IPS-18c (cell line): ENCODE measurements around the gene SLC35B2.

ENCODE experiments used
- H3K4me3 ChIP-seq: 2 replicates; pipeline ENCODE4 v1.7.0; 2013; ENCODE audit warnings: low read depth, mild to moderate bottlenecking, low read length, moderate library complexity; ENCODE audit not compliant: insufficient read depth
- H3K9me3 ChIP-seq: one replicate; pipeline ENCODE4 v1.6.1; 2013; ENCODE audit warnings: mild to moderate bottlenecking, low read length, moderate library complexity; ENCODE audit not compliant: control insufficient read depth, insufficient read depth

Gene SLC35B2

GRCh38 chr6:44291841-44292240 is 34.5 kb upstream of the SLC35B2 start:
- no peaks in the 10 kb centered on the region for H3K9me3 ChIP-seq

GRCh38 chr6:44289726-44290260 is 32.5 kb upstream of the SLC35B2 start:
- no peak overlapping the region for H3K4me3 ChIP-seq
- H3K9me3 ChIP-seq, result no peaks in the 10 kb centered on the region

More at GRCh38 chr6:44291841-44292240, 34.5 kb upstream of the SLC35B2 start:
- no peak overlapping the region for H3K4me3 ChIP-seq

GRCh38 chr6:44286747-44287146 is 29.4 kb upstream of the SLC35B2 start:
- Histone ChIP-seq H3K9me3 (no peaks in the 10 kb centered on the region), H3K4me3 (no peak overlapping the region)

- Histone ChIP-seq H3K9me3 (no peaks in the 10 kb centered on the region), H3K4me3 (no peak overlapping the region)
Observed at GRCh38 chr6:44286285-44286565, 28.9 kb upstream of the SLC35B2 start.

GRCh38 chr6:44285552-44286284 is 28.4 kb upstream of the SLC35B2 start:
- Histone ChIP-seq H3K4me3 (no peak overlapping the region), H3K9me3 (no peaks in the 10 kb centered on the region)

GRCh38 chr6:44284867-44285266 is 27.5 kb upstream of the SLC35B2 start:
- H3K4me3 ChIP-seq, result no peak overlapping the region

GRCh38 chr6:44284121-44284520 is 26.8 kb upstream of the SLC35B2 start:
- Histone ChIP-seq H3K9me3 (no peaks in the 10 kb centered on the region), H3K4me3 (no peak overlapping the region)

More at GRCh38 chr6:44284867-44285266, 27.5 kb upstream of the SLC35B2 start:
- no peaks in the 10 kb centered on the region for H3K9me3 ChIP-seq

- no peak overlapping the region for H3K4me3 ChIP-seq
- H3K9me3 ChIP-seq, result no peaks in the 10 kb centered on the region
Observed at GRCh38 chr6:44278774-44279697, 21.7 kb upstream of the SLC35B2 start.

- Histone ChIP-seq H3K9me3 (no peaks in the 10 kb centered on the region), H3K4me3 (no peak overlapping the region)
Observed at GRCh38 chr6:44278315-44278714, 21.0 kb upstream of the SLC35B2 start.

GRCh38 chr6:44277763-44278162 is 20.4 kb upstream of the SLC35B2 start:
- H3K9me3 ChIP-seq, result no peaks in the 10 kb centered on the region
- no peak overlapping the region for H3K4me3 ChIP-seq

GRCh38 chr6:44276667-44277640 is 19.6 kb upstream of the SLC35B2 start:
- Histone ChIP-seq H3K9me3 (no peaks in the 10 kb centered on the region), H3K4me3 (no peak overlapping the region)

GRCh38 chr6:44275749-44276648 is 18.7 kb upstream of the SLC35B2 start:
- Histone ChIP-seq H3K9me3 (no peaks in the 10 kb centered on the region), H3K4me3 (no peak overlapping the region; the same call in 1 of the 2 replicates)

GRCh38 chr6:44275271-44275748 is 18.0 kb upstream of the SLC35B2 start:
- H3K4me3 ChIP-seq, result no peak overlapping the region; the same call in 1 of the 2 replicates
- no peaks in the 10 kb centered on the region for H3K9me3 ChIP-seq

GRCh38 chr6:44273617-44274016 is 16.3 kb upstream of the SLC35B2 start:
- H3K9me3 ChIP-seq, result no peaks in the 10 kb centered on the region
- no peak overlapping the region for H3K4me3 ChIP-seq

GRCh38 chr6:44272999-44273566 is 15.8 kb upstream of the SLC35B2 start:
- H3K9me3 ChIP-seq, result no peaks in the 10 kb centered on the region
- H3K4me3 ChIP-seq, result no peak overlapping the region

- H3K4me3 ChIP-seq, result no peak overlapping the region
- H3K9me3 ChIP-seq, result no peaks in the 10 kb centered on the region
Observed at GRCh38 chr6:44272529-44272928, 15.2 kb upstream of the SLC35B2 start.
